Measurements from ENCODE around the gene TMEM115.
"Not testable (repeated sequence)": the region's sequence is repeated elsewhere in the genome, so short reads cannot be mapped to it uniquely, and the experiment has no call there.

GRCh38 chr3:50312041-50312440 lies 47.3 kb downstream of the TMEM115 start:
- TF ChIP-seq, protein P1, sequence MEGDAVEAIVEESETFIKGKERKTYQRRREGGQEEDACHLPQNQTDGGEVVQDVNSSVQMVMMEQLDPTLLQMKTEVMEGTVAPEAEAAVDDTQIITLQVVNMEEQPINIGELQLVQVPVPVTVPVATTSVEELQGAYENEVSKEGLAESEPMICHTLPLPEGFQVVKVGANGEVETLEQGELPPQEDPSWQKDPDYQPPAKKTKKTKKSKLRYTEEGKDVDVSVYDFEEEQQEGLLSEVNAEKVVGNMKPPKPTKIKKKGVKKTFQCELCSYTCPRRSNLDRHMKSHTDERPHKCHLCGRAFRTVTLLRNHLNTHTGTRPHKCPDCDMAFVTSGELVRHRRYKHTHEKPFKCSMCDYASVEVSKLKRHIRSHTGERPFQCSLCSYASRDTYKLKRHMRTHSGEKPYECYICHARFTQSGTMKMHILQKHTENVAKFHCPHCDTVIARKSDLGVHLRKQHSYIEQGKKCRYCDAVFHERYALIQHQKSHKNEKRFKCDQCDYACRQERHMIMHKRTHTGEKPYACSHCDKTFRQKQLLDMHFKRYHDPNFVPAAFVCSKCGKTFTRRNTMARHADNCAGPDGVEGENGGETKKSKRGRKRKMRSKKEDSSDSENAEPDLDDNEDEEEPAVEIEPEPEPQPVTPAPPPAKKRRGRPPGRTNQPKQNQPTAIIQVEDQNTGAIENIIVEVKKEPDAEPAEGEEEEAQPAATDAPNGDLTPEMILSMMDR (IDR thresholded peaks at IDR 0.05): not testable (repeated sequence)
- TF ChIP-seq POLR2A (IDR thresholded peaks at IDR 0.05): not testable (repeated sequence)

Data from upper lobe of left lung (tissue), 4 donors.